ENCODE results near the gene PDGFRB.
A peak's percentile ranks its signal among the peaks of the same experiment; 100 is the strongest.

PDGFRB gene

GRCh38 chr5:150162142-150162513 is 6.5 kb upstream of the PDGFRB start:
- no peak for DNase-seq

- peak; percentile 62 for DNase-seq
Observed at GRCh38 chr5:150161242-150162141, 5.8 kb upstream of the PDGFRB start.

GRCh38 chr5:150160448-150161081 is 4.9 kb upstream of the PDGFRB start:
- no peak for DNase-seq

GRCh38 chr5:150159741-150160179 is 4.1 kb upstream of the PDGFRB start:
- no peak for DNase-seq

GRCh38 chr5:150159031-150159430 is 3.4 kb upstream of the PDGFRB start:
- DNase-seq, result no peak

GRCh38 chr5:150158170-150158949 is 2.7 kb upstream of the PDGFRB start:
- no peak for DNase-seq

GRCh38 chr5:150157168-150157567 is 1.5 kb upstream of the PDGFRB start:
- no peak for DNase-seq

GRCh38 chr5:150156540-150156939 is 895 bp upstream of the PDGFRB start:
- DNase-seq, result no peak

GRCh38 chr5:150156027-150156368 is 353 bp upstream of the PDGFRB start:
- DNase-seq, result no peak

GRCh38 chr5:150154618-150155128 is 972 bp downstream of the PDGFRB start:
- DNase-seq, result no peak

- DNase-seq, result no peak
Observed at GRCh38 chr5:150153957-150154617, 1.6 kb downstream of the PDGFRB start.

GRCh38 chr5:150153483-150153882 is 2.2 kb downstream of the PDGFRB start:
- no peak for DNase-seq

- no peak for DNase-seq
Observed at GRCh38 chr5:150152636-150153462, 2.8 kb downstream of the PDGFRB start.

- no peak for DNase-seq
Observed at GRCh38 chr5:150149618-150150017, 6.0 kb downstream of the PDGFRB start.

- DNase-seq, result no peak
Observed at GRCh38 chr5:150148117-150148927, 7.3 kb downstream of the PDGFRB start.

GRCh38 chr5:150147670-150148069 is 8.0 kb downstream of the PDGFRB start:
- DNase-seq, result no peak

- no peak for DNase-seq
Observed at GRCh38 chr5:150146862-150147601, 8.6 kb downstream of the PDGFRB start.

- no peak for DNase-seq
Observed at GRCh38 chr5:150146235-150146634, 9.4 kb downstream of the PDGFRB start.

- DNase-seq, result no peak
Observed at GRCh38 chr5:150144879-150145278, 10.8 kb downstream of the PDGFRB start.

GRCh38 chr5:150144246-150144801 is 11.3 kb downstream of the PDGFRB start:
- no peak for DNase-seq

Data from NCI-H226 (cell line).